Epithelial cell of esophagus (primary cell): ENCODE measurements around the gene UBR3.
"Not testable (repeated sequence)": the region's sequence is repeated elsewhere in the genome, so short reads cannot be mapped to it uniquely, and the experiment has no call there.

ENCODE experiments used
- DNase-seq: peaks from one replicate; pipeline ENCODE4 v3.0.0; 2010; ENCODE audit warnings: low read depth
- H3K4me3 ChIP-seq: 2 replicates; pipeline ENCODE4 v1.5.1; 2011; ENCODE audit warnings: mild to moderate bottlenecking, low read length, control low read depth
- CTCF ChIP-seq: IDR thresholded peaks from 2 replicates; pipeline ENCODE4 v1.5.1; 2011; ENCODE audit warnings: low read depth, mild to moderate bottlenecking, low read length, control low read depth, inconsistent platforms; ENCODE audit not compliant: insufficient read depth; ENCODE audit errors: missing control alignments

The UBR3 gene

GRCh38 chr2:169895294-169895985, 68.2 kb downstream of the UBR3 start:
- TF ChIP-seq CTCF: no peak
- no peak for DNase-seq
- H3K4me3 ChIP-seq: no peak overlapping the region

GRCh38 chr2:169897834-169898233, 70.6 kb downstream of the UBR3 start:
- peak; percentile 18 for DNase-seq
- H3K4me3 ChIP-seq: no peak overlapping the region
- TF ChIP-seq CTCF: no peak

GRCh38 chr2:169900103-169900502, 72.8 kb downstream of the UBR3 start:
- not testable (repeated sequence) for DNase-seq, H3K4me3 ChIP-seq

GRCh38 chr2:169900686-169901085, 73.4 kb downstream of the UBR3 start:
- TF ChIP-seq CTCF: no peak
- peak; percentile 4 for DNase-seq
- no peak overlapping the region for H3K4me3 ChIP-seq

GRCh38 chr2:169906731-169907130, 79.5 kb downstream of the UBR3 start:
- no peak overlapping the region for H3K4me3 ChIP-seq
- TF ChIP-seq CTCF: no peak
- no peak for DNase-seq

- DNase-seq: no peak
- H3K4me3 ChIP-seq: no peak overlapping the region
- no peak for TF ChIP-seq CTCF
Measured at GRCh38 chr2:169909376-169909775, 82.1 kb downstream of the UBR3 start.

- TF ChIP-seq CTCF: no peak
- H3K4me3 ChIP-seq: no peak overlapping the region
- DNase-seq: no peak
Measured at GRCh38 chr2:169910109-169910799, 83.0 kb downstream of the UBR3 start.
